H1 (cell line): ENCODE measurements around the gene MMADHC. TPM values are rescaled to one million over a fixed set of nuclear protein-coding genes. Genes with fewer than 3 reads are reported as not detected.

Experiments used
- CTCF ChIA-PET: fragments of 300-600 bp; sonication (Branson Sonifier 250); formaldehyde crosslinking; loops from one replicate; lab custom pipeline; 2021; ENCODE audit not compliant: partially characterized antibody; lab: Charles Lee
- POLR2A ChIA-PET: fragments of 300-600 bp; sonication (Branson Sonifier 250); formaldehyde crosslinking; loops from one replicate; lab custom pipeline; 2021; ENCODE audit warnings: inconsistent platforms; ENCODE audit not compliant: partially characterized antibody; lab: Charles Lee
- DNase-seq, 2 experiments: peaks; one replicate each; pipeline versions ENCODE4 v3.0.0 to v3.0.0-alpha.2; 2010 to 2022; ENCODE audit warnings: low spot score in 2 of 2, low read depth in 1 of 2, mixed read lengths in 1 of 2
- FAIRE-seq: peaks from 2 replicates; lab custom pipeline; 2011; peaks lifted over from hg19 to GRCh38; lab: Jason Lieb, UNC
- H2AFZ ChIP-seq: 2 replicates; pipeline ENCODE4 v1.8.1; 2012; ENCODE audit warnings: low read length, inconsistent platforms
- H2AK5ac ChIP-seq: 2 replicates; pipeline ENCODE4 v1.6.1; 2013; ENCODE audit warnings: low read depth, low read length
- H2BK120ac ChIP-seq: replicated peaks from 2 replicates; pipeline ENCODE3; 2013; ENCODE audit warnings: low read depth, low read length, inconsistent platforms
- H2BK12ac ChIP-seq: 2 replicates; pipeline ENCODE4 v1.6.1; 2013; ENCODE audit warnings: low read depth, low read length
- H2BK15ac ChIP-seq: 2 replicates; pipeline ENCODE4 v1.6.1; 2013; ENCODE audit warnings: low read length
- H2BK20ac ChIP-seq: 2 replicates; pipeline ENCODE4 v1.6.1; 2013; ENCODE audit warnings: low read length
- H2BK5ac ChIP-seq: 2 replicates; pipeline ENCODE4 v1.6.1; 2013; ENCODE audit warnings: low read depth, low read length
- H3K14ac ChIP-seq: 2 replicates; pipeline ENCODE4 v1.6.1; 2013; ENCODE audit warnings: inconsistent platforms; ENCODE audit not compliant: insufficient read length
- H3K18ac ChIP-seq: 2 replicates; pipeline ENCODE4 v1.6.1; 2013; ENCODE audit warnings: low read length; ENCODE audit errors: extremely low read depth
- H3K23ac ChIP-seq: 2 replicates; pipeline ENCODE4 v1.6.1; 2013; ENCODE audit warnings: inconsistent platforms; ENCODE audit not compliant: insufficient read length
- H3K23me2 ChIP-seq: 2 replicates; pipeline ENCODE4 v1.6.1; 2013; ENCODE audit warnings: low read depth, low read length
- H3K27ac ChIP-seq: 2 replicates; pipeline ENCODE4 v1.6.1; 2011; ENCODE audit warnings: low read depth, low read length, inconsistent platforms
- H3K27me3 ChIP-seq, 4 experiments: replicated peaks in 1 of 4; 1 replicate in 1 of 4; 2 replicates in 3 of 4; pipeline versions ENCODE4 v1.6.1 to v1.8.1; 2011 to 2013; ENCODE audit warnings: low read length in 3 of 4, mild to moderate bottlenecking in 3 of 4, inconsistent platforms in 2 of 4, mixed read lengths in 2 of 4, moderate library complexity in 1 of 4; ENCODE audit not compliant: control insufficient read depth in 3 of 4, insufficient read depth in 3 of 4; ENCODE audit errors: extremely low read depth in 1 of 4
- H3K36me3 ChIP-seq, 4 experiments: 2 replicates each; pipeline versions ENCODE4 v1.6.1 to v1.8.1; 2011 to 2013; ENCODE audit warnings: mild to moderate bottlenecking in 4 of 4, low read length in 3 of 4, moderate library complexity in 2 of 4, control low read depth in 1 of 4, inconsistent platforms in 1 of 4; ENCODE audit not compliant: insufficient read depth in 4 of 4, control insufficient read depth in 2 of 4
- H3K4ac ChIP-seq: replicated peaks from 2 replicates; pipeline ENCODE3; 2013; ENCODE audit warnings: low read length, low read depth, mixed read lengths, inconsistent platforms; ENCODE audit not compliant: insufficient read length
- H3K4me1 ChIP-seq, 4 experiments: replicated peaks in 1 of 4; 1 replicate in 1 of 4; 2 replicates in 3 of 4; pipeline versions ENCODE4 v1.6.1 to v1.8.1; 2011 to 2013; ENCODE audit warnings: low read length in 3 of 4, inconsistent platforms in 2 of 4, mixed read lengths in 1 of 4; ENCODE audit not compliant: insufficient read depth in 4 of 4, control insufficient read depth in 3 of 4
- H3K4me2 ChIP-seq, 2 experiments: 2 replicates each; pipeline versions ENCODE4 v1.6.1 to v1.8.1; 2011 to 2013; ENCODE audit warnings: low read depth in 2 of 2, low read length in 2 of 2, control low read depth in 1 of 2, inconsistent platforms in 1 of 2, mild to moderate bottlenecking in 1 of 2; ENCODE audit not compliant: insufficient read depth in 1 of 2
- H3K4me3 ChIP-seq, 4 experiments: fragments of 200-600, 300-600 bp in 1 of 4; sonication (generic), shearing (Covaris generic), sonication (Bioruptor Twin) in 1 of 4; 2 replicates each; pipeline versions ENCODE4 v1.5.1 to v1.8.1; 2011 to 2016; ENCODE audit warnings: low read length in 4 of 4, low read depth in 3 of 4, control low read depth in 2 of 4, inconsistent platforms in 2 of 4, mild to moderate bottlenecking in 2 of 4, mixed read lengths in 1 of 4, moderate library complexity in 1 of 4; ENCODE audit not compliant: insufficient read depth in 2 of 4; ENCODE audit errors: extremely low read depth in 1 of 4
- H3K56ac ChIP-seq: replicated peaks from 2 replicates; pipeline ENCODE3; 2013; ENCODE audit warnings: low read depth, mild to moderate bottlenecking, mixed read lengths, low read length, inconsistent platforms; ENCODE audit not compliant: insufficient read length
- H3K79me1 ChIP-seq: 2 replicates; pipeline ENCODE4 v1.6.1; 2013; ENCODE audit warnings: low read depth, low read length, control low read depth
- H3K79me2 ChIP-seq, 2 experiments: 2 replicates each; pipeline versions ENCODE4 v1.6.1 to v1.8.1; 2012 to 2013; ENCODE audit warnings: low read length in 2 of 2, mild to moderate bottlenecking in 2 of 2, inconsistent platforms in 1 of 2; ENCODE audit not compliant: insufficient read depth in 2 of 2, control insufficient read depth in 1 of 2
- H3K9ac ChIP-seq, 4 experiments: replicated peaks in 1 of 4; 1 replicate in 1 of 4; 2 replicates in 3 of 4; pipeline versions ENCODE4 v1.6.1 to v1.8.1; 2011 to 2013; ENCODE audit warnings: low read depth in 3 of 4, low read length in 3 of 4, control low read depth in 2 of 4, mild to moderate bottlenecking in 2 of 4, moderate library complexity in 2 of 4, inconsistent platforms in 1 of 4; ENCODE audit errors: extremely low read depth in 1 of 4
- H3K9me3 ChIP-seq, 2 experiments: 2 replicates each; pipeline versions ENCODE4 v1.6.1 to v1.8.1; 2012 to 2013; ENCODE audit warnings: mild to moderate bottlenecking in 2 of 2, moderate library complexity in 2 of 2, control low read depth in 1 of 2, inconsistent platforms in 1 of 2, low read depth in 1 of 2, low read length in 1 of 2, mixed read lengths in 1 of 2; ENCODE audit not compliant: insufficient read depth in 2 of 2
- H4K20me1 ChIP-seq, 2 experiments: replicated peaks in 1 of 2; 2 replicates each; pipeline versions ENCODE3 to v1.8.1; 2011 to 2013; ENCODE audit warnings: inconsistent platforms in 2 of 2, low read length in 2 of 2, mild to moderate bottlenecking in 1 of 2; ENCODE audit not compliant: insufficient read depth in 2 of 2, control insufficient read depth in 1 of 2
- H4K5ac ChIP-seq: 2 replicates; pipeline ENCODE4 v1.6.1; 2013; ENCODE audit warnings: low read length, low read depth, mixed read lengths, inconsistent platforms; ENCODE audit not compliant: insufficient read length
- H4K8ac ChIP-seq: 2 replicates; pipeline ENCODE4 v1.8.0; 2013; ENCODE audit warnings: mild to moderate bottlenecking, moderate library complexity, low read length, inconsistent platforms; ENCODE audit not compliant: insufficient read depth; ENCODE audit errors: extremely low read depth
- H4K91ac ChIP-seq: replicated peaks from 2 replicates; pipeline ENCODE3; 2013; ENCODE audit warnings: low read length, mixed read lengths, inconsistent platforms; ENCODE audit not compliant: insufficient read length
- CTBP2 ChIP-seq: IDR thresholded peaks from 2 replicates; pipeline ENCODE4 v1.7.0; 2011; ENCODE audit warnings: borderline replicate concordance, mild to moderate bottlenecking, moderate library complexity, mixed read lengths, low read length; ENCODE audit not compliant: insufficient read depth, insufficient read length
- HDAC6 ChIP-seq: IDR thresholded peaks from one replicate; pipeline ENCODE4 v1.7.1; 2012; ENCODE audit warnings: low read depth, mild to moderate bottlenecking, inconsistent platforms, low read length, moderate library complexity
- RXRA ChIP-seq: IDR thresholded peaks from 2 replicates; pipeline ENCODE4 v1.6.1; 2011; ENCODE audit warnings: low read depth, mild to moderate bottlenecking, low read length, moderate library complexity; ENCODE audit not compliant: insufficient read depth
- SIN3A ChIP-seq, 2 experiments: IDR thresholded peaks in 1 of 2; conservative IDR thresholded peaks in 1 of 2; 2 replicates each; pipeline ENCODE4 v1.6.1; 2011 to 2012; ENCODE audit warnings: low read length in 2 of 2, improper control_type of control experiment in 1 of 2, low read depth in 1 of 2, mild to moderate bottlenecking in 1 of 2
- WGBS, 2 experiments: shearing (Covaris generic) in 1 of 2; methylation state at CpG; one replicate each; pipeline versions ENCODE4 v1.1.6 to v1.1.7; 2013 to 2015; ENCODE audit warnings: low lambda C conversion rate in 2 of 2, mixed read lengths in 2 of 2, inconsistent platforms in 1 of 2, low coverage in 1 of 2, missing lambda C conversion rate in 1 of 2; ENCODE audit not compliant: insufficient replicate concordance in 2 of 2, insufficient coverage in 1 of 2, insufficient read length in 1 of 2; ENCODE audit errors: extremely low coverage in 1 of 2, missing lambda C conversion rate in 1 of 2; 5-methylcytosine and 5-hydroxymethylcytosine counted together
- polyA plus RNA-seq, 7 experiments: library from polyadenylated mRNA; depleted of rRNA in 3 of 7; stranded (reverse) in 5 of 7; unstranded in 2 of 7; fragments of >200 nt in 5 of 7; fragments of 200-250 nt in 2 of 7; gene quantifications; 1 replicate in 5 of 7; 2 replicates in 1 of 7; 4 replicates in 1 of 7; pipeline versions ENCODE4 v1.2.1 to v1.2.3, GENCODE V29; 2011 to 2013; ENCODE audit warnings: missing spikeins in 2 of 7, mixed read lengths in 2 of 7
- total RNA-seq: library from RNA; stranded (reverse); fragmentation: NEBNext Ultra II Directional; extraction: Animal tissue kit (Norgen Biotek cat#: 25700); gene quantifications from 2 replicates; pipeline ENCODE4 v1.2.1, GENCODE V29; 2021

MMADHC gene
- total and polyA plus RNA-seq, 2 of the 8 experiments (the other 6 are each of a cell fraction or from before 2014, with no cell fraction given) = 61.1 to 130 TPM

DNA sequence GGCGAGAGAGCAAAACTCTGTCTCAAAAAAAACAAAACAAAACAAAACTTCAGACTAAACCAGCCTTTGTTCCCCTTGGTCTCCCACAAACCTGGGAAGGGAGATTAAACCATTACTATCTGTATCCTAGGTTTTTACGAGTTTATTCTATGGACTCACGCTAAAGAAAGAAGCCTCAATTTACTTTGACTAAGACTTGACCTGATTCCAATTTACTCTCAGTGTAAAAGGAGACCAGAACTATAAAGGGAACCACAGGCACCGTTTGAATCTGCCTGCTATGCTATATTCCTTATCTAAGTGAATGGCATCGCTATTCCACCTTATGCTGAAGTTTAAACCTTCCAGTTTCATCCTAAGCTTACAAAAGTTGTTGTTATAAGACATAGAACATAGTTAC, 46.5 kb upstream of the MMADHC start:
- Histone ChIP-seq H3K79me1 (no peaks in the 10 kb centered on the region), H3K36me3 (no peaks in the 10 kb centered on the region), H4K8ac (no peak overlapping the region), H4K20me1 (no peaks in the 10 kb centered on the region), H3K23ac (no peak overlapping the region), H2BK5ac (no peak overlapping the region), H3K27ac (no peak overlapping the region), H3K79me2 (no peaks in the 10 kb centered on the region), H3K9me3 (no peaks in the 10 kb centered on the region), H3K27me3 (no peaks in the 10 kb centered on the region), H2BK12ac (no peak overlapping the region), H2AFZ (no peak overlapping the region), H4K91ac (no peak overlapping the region), H2BK15ac (no peak overlapping the region), H3K56ac (no peak overlapping the region), H3K4me3 (no peak overlapping the region), H3K4ac (no peak overlapping the region), H3K23me2 (no peaks in the 10 kb centered on the region), H2AK5ac (no peak overlapping the region), H3K14ac (no peak overlapping the region), H3K9ac (no peak overlapping the region), H3K4me2 (no peak overlapping the region), H3K4me1 (no peaks in the 10 kb centered on the region), H2BK20ac (no peak overlapping the region)
- FAIRE-seq = no peak
- CTCF ChIA-PET = no interaction called here
- 94% methylated on average over 5 of the region's 5 CpGs; no CpG with 5 or more reads in 1 of the 2 experiments for WGBS, 2 experiments
- no peak for DNase-seq
- POLR2A ChIA-PET = no interaction called here
- TF ChIP-seq SIN3A (conservative IDR thresholded peaks at IDR 0.05 in 1 of 2, IDR thresholded peaks at IDR 0.05 in 1 of 2; ENCODE audit: low read depth in 1 of 2, low read length in 2 of 2) = no peak
- TF ChIP-seq HDAC6 = no peak
- TF ChIP-seq CTBP2 = no peak
- TF ChIP-seq RXRA = no peak
- TF ChIP-seq, all 59 proteins: peak for 0
- no peak overlapping the region for H4K5ac ChIP-seq
- H3K18ac ChIP-seq = no peak overlapping the region
- no peak overlapping the region for H2BK120ac ChIP-seq
